ENCODE data around the gene RFT1.

- TF ChIP-seq, protein P1, sequence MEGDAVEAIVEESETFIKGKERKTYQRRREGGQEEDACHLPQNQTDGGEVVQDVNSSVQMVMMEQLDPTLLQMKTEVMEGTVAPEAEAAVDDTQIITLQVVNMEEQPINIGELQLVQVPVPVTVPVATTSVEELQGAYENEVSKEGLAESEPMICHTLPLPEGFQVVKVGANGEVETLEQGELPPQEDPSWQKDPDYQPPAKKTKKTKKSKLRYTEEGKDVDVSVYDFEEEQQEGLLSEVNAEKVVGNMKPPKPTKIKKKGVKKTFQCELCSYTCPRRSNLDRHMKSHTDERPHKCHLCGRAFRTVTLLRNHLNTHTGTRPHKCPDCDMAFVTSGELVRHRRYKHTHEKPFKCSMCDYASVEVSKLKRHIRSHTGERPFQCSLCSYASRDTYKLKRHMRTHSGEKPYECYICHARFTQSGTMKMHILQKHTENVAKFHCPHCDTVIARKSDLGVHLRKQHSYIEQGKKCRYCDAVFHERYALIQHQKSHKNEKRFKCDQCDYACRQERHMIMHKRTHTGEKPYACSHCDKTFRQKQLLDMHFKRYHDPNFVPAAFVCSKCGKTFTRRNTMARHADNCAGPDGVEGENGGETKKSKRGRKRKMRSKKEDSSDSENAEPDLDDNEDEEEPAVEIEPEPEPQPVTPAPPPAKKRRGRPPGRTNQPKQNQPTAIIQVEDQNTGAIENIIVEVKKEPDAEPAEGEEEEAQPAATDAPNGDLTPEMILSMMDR (IDR thresholded peaks at IDR 0.05), result no peak
- no peak for TF ChIP-seq POLR2A (IDR thresholded peaks at IDR 0.05)
These were observed 84.6 kb downstream of the RFT1 start, which contains the start of gene SFMBT1 for GRCh38 chr3:53045518-53046170.
